Measurements from ENCODE around the gene GTPBP4.

Gene GTPBP4

DNA sequence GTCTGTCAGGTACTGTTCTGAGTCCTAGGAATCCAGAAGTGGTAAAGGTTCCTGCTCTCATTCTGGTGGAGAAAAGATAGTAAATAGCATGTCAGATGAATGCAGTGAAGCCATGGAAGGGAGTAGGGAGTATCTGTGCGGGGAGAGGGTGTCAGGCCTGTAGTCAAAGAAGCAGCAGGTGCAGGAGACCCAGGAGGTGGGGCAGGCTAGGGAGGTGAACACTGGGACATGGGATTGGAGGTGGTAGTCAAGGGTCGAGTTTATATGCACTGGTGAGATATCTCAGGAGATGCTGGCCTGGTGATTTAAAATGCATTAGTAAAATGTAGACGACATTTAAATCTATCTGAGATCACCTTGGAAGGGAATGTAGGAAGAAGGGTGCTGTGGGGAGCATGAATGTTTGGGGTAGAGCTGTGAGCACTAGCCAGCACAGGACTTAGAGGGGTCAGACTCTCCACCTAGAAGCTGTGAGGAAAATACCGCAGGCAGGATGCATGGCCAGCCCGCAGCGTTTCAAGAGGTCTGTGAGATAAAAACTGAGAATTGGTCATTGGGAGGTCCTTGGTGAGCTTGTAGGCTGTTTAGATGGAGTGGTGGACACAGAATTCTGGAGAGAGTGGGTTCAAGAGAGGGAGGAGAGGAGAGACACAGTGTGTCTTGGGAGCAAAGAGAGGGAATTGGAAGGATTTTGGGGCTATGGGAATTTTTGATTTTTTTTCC is 6.8 kb downstream of the GTPBP4 start:
- no peak for TF ChIP-seq CTCF (IDR thresholded peaks at IDR 0.05; ENCODE audit: low read depth, low read length)
- Histone ChIP-seq H3K9me3 (ENCODE audit: severe bottlenecking) (no peaks in the 10 kb centered on the region), H3K27me3 (ENCODE audit: insufficient read depth, low read depth, severe bottlenecking) (no peaks in the 10 kb centered on the region), H3K4me3 (ENCODE audit: low read depth, low read length) (no peak overlapping the region), H3K36me3 (peaks cover 10% of the 10 kb centered on the region), H3K27ac (no peak overlapping the region)
- DNase-seq: no peak

- H3K27ac ChIP-seq: no peak overlapping the region
- TF ChIP-seq CTCF (IDR thresholded peaks at IDR 0.05; ENCODE audit: low read depth, low read length): no peak
- H3K9me3 ChIP-seq (ENCODE audit: severe bottlenecking): no peaks in the 10 kb centered on the region
- no peak for DNase-seq
- no peak overlapping the region for H3K4me3 ChIP-seq (ENCODE audit: low read depth, low read length)
- no peaks in the 10 kb centered on the region for H3K27me3 ChIP-seq (ENCODE audit: insufficient read depth, low read depth, severe bottlenecking)
- H3K36me3 ChIP-seq: peaks cover 10% of the 10 kb centered on the region
Measured at GRCh38 chr10:995559-995926, 7.3 kb downstream of the GTPBP4 start.

GRCh38 chr10:996031-996430 is 7.8 kb downstream of the GTPBP4 start:
- Histone ChIP-seq H3K27ac (no peak overlapping the region), H3K9me3 (ENCODE audit: severe bottlenecking) (no peaks in the 10 kb centered on the region), H3K27me3 (ENCODE audit: insufficient read depth, low read depth, severe bottlenecking) (no peaks in the 10 kb centered on the region), H3K4me3 (ENCODE audit: low read depth, low read length) (no peak overlapping the region), H3K36me3 (peaks cover 15% of the 10 kb centered on the region)
- TF ChIP-seq CTCF (IDR thresholded peaks at IDR 0.05; ENCODE audit: low read depth, low read length): no peak
- DNase-seq: no peak

GRCh38 chr10:997266-998022 is 9.2 kb downstream of the GTPBP4 start:
- peaks cover 24% of the 10 kb centered on the region for H3K36me3 ChIP-seq

DNA sequence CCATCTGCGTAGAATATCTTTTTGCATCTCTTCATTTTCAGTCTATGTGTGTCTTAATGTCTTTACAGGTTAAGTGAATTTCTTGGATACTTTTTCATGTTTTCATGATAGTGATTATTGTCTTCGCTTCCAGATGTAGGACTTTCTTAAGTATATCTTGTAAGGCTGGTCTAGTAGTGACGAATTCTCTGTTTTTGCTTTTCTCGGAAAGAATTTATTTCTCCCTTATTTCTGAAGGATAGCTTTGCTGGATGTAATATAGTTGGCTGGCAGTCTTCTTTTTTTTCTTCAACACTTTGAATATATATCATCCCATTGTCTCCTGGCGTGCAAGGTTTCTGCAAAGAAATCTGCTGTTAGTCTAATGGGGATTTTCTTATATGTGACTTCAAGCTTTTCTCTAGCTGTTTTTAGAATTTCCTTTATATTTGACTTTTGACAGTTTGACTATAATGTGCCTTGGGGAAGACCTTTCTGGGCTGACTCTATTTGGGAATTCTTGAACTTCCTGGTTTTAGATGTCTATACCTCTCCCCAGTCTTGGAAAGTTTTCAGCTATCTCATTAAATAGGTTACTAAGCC is 14.3 kb downstream of the GTPBP4 start:
- H3K36me3 ChIP-seq: peaks cover 34% of the 10 kb centered on the region
- H3K9me3 ChIP-seq (ENCODE audit: severe bottlenecking): no peaks in the 10 kb centered on the region
- no peak for TF ChIP-seq CTCF (IDR thresholded peaks at IDR 0.05; ENCODE audit: low read depth, low read length)
- no peak for DNase-seq
- no peak overlapping the region for H3K4me3 ChIP-seq (ENCODE audit: low read depth, low read length)
- no peak overlapping the region for H3K27ac ChIP-seq
- no peaks in the 10 kb centered on the region for H3K27me3 ChIP-seq (ENCODE audit: insufficient read depth, low read depth, severe bottlenecking)

More at GRCh38 chr10:997266-998022, 9.2 kb downstream of the GTPBP4 start:
- TF ChIP-seq CTCF (IDR thresholded peaks at IDR 0.05; ENCODE audit: low read depth, low read length): no peak
- Histone ChIP-seq H3K27me3 (ENCODE audit: insufficient read depth, low read depth, severe bottlenecking) (no peaks in the 10 kb centered on the region), H3K4me3 (ENCODE audit: low read depth, low read length) (no peak overlapping the region), H3K27ac (no peak overlapping the region), H3K9me3 (ENCODE audit: severe bottlenecking) (no peaks in the 10 kb centered on the region)
- no peak for DNase-seq

Data from WERI-Rb-1 (cell line).